ENCODE data around the gene TSC22D3. TPM values are rescaled to one million over a fixed set of nuclear protein-coding genes. Genes with fewer than 3 reads are reported as not detected.
A peak's percentile ranks its signal among the peaks of the same experiment; 100 is the strongest.

Gene TSC22D3
- total RNA-seq, 1 donor from 2014 or later = 41.4 TPM

- no peak for DNase-seq (ENCODE audit: low spot score, unreplicated experiment)
- no peaks in the 10 kb centered on the region for H3K36me3 Mint-ChIP-seq (ENCODE audit: insufficient read depth)
- no peak overlapping the region for H3K4me3 Mint-ChIP-seq (ENCODE audit: low read depth)
- H3K4me1 Mint-ChIP-seq (ENCODE audit: low read depth) = peaks cover 33% of the 10 kb centered on the region
- no peaks in the 10 kb centered on the region for H3K27me3 Mint-ChIP-seq
- no peak overlapping the region for H3K27ac Mint-ChIP-seq
- TF ChIP-seq CTCF (IDR thresholded peaks at IDR 0.05; ENCODE audit: unreplicated experiment) = no peak
- H3K9me3 Mint-ChIP-seq (ENCODE audit: low read depth) = peaks cover 15% of the 10 kb centered on the region
Observed at GRCh38 chrX:107726816-107727534, 48.6 kb downstream of the TSC22D3 start.

GRCh38 chrX:107725761-107726555 lies 49.6 kb downstream of the TSC22D3 start:
- Mint-ChIP-seq H3K9me3 (ENCODE audit: low read depth) (peaks cover 15% of the 10 kb centered on the region), H3K27me3 (no peaks in the 10 kb centered on the region), H3K27ac (no peak overlapping the region), H3K4me3 (ENCODE audit: low read depth) (no peak overlapping the region), H3K36me3 (ENCODE audit: insufficient read depth) (no peaks in the 10 kb centered on the region), H3K4me1 (ENCODE audit: low read depth) (peaks cover 36% of the 10 kb centered on the region)
- TF ChIP-seq CTCF (IDR thresholded peaks at IDR 0.05; ENCODE audit: unreplicated experiment) = no peak
- DNase-seq (ENCODE audit: low spot score, unreplicated experiment) = no peak

GRCh38 chrX:107724653-107725052 lies 50.9 kb downstream of the TSC22D3 start:
- no peak for TF ChIP-seq CTCF (IDR thresholded peaks at IDR 0.05; ENCODE audit: unreplicated experiment)
- no peaks in the 10 kb centered on the region for H3K27me3 Mint-ChIP-seq
- no peaks in the 10 kb centered on the region for H3K36me3 Mint-ChIP-seq (ENCODE audit: insufficient read depth)
- H3K4me1 Mint-ChIP-seq (ENCODE audit: low read depth) = peaks cover 36% of the 10 kb centered on the region
- DNase-seq (ENCODE audit: low spot score, unreplicated experiment) = no peak
- no peak overlapping the region for H3K27ac Mint-ChIP-seq
- H3K9me3 Mint-ChIP-seq (ENCODE audit: low read depth) = peaks cover 16% of the 10 kb centered on the region
- no peak overlapping the region for H3K4me3 Mint-ChIP-seq (ENCODE audit: low read depth)

- DNase-seq (ENCODE audit: low spot score, unreplicated experiment) = no peak
- H3K4me1 Mint-ChIP-seq (ENCODE audit: low read depth) = peaks cover 38% of the 10 kb centered on the region
- H3K36me3 Mint-ChIP-seq (ENCODE audit: insufficient read depth) = no peaks in the 10 kb centered on the region
- H3K4me3 Mint-ChIP-seq (ENCODE audit: low read depth) = no peak overlapping the region
- no peak overlapping the region for H3K27ac Mint-ChIP-seq
- H3K9me3 Mint-ChIP-seq (ENCODE audit: low read depth) = peaks cover 16% of the 10 kb centered on the region
- no peaks in the 10 kb centered on the region for H3K27me3 Mint-ChIP-seq
- TF ChIP-seq CTCF (IDR thresholded peaks at IDR 0.05; ENCODE audit: unreplicated experiment) = no peak
Observed at GRCh38 chrX:107723511-107723910, 52.1 kb downstream of the TSC22D3 start.

GRCh38 chrX:107721966-107722707 lies 53.5 kb downstream of the TSC22D3 start:
- H3K27me3 Mint-ChIP-seq = no peaks in the 10 kb centered on the region
- no peak for TF ChIP-seq CTCF (IDR thresholded peaks at IDR 0.05; ENCODE audit: unreplicated experiment)
- no peak for DNase-seq (ENCODE audit: low spot score, unreplicated experiment)
- H3K36me3 Mint-ChIP-seq (ENCODE audit: insufficient read depth) = no peaks in the 10 kb centered on the region
- H3K4me3 Mint-ChIP-seq (ENCODE audit: low read depth) = no peak overlapping the region
- peaks cover 16% of the 10 kb centered on the region for H3K9me3 Mint-ChIP-seq (ENCODE audit: low read depth)
- peak overlapping the region; percentile 73 for H3K27ac Mint-ChIP-seq
- H3K4me1 Mint-ChIP-seq (ENCODE audit: low read depth) = peaks cover 41% of the 10 kb centered on the region
